Measurements from ENCODE around the gene DUSP1.
A peak's percentile ranks its signal among the peaks of the same experiment; 100 is the strongest.

The DUSP1 gene

DNA sequence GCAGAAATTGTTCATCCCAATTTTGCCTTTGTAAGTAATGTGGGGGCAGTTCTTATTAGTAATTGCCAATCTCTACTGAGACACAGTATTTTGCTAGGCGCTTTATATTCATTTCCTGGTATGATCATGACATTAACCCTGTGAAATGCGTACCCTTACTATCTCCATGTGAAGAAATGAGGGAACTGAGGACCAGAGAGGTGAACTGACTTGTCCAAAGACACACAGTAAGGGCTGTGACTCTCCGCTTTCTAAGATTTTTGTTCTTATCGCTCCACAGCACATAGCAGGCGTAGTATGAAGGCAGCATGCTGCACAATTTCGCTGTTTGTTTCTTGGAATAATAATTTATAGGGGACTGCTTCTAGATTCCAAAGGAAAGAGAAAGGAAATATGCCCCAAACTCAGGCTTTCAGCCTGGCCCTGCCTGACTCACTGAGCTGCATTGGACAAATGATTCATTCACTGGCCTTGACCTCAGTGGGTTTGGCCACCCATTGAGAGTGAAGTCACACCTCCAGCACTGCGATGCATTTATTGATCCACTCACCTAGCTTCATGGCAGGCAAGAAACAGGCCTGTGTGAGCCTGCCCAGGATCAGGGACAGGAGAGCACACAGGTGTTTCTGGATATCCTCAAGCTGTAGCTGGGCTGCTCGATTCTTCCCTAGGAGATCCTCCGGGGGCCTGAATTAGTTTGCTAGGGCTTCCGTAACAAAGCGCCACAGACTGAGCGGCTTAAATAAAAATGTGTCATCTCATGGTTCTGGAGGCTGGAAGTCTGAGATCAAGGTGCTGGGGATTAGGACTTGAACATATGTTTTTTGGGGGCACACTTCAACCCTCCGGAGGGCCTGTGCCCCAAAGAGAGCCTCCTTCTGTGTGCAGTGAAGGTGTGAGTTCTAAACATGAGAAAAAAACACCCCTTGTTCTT is 7.2 kb upstream of the DUSP1 start:
- no peak overlapping the region; the same call in 1 of the 2 replicates for H3K4me3 ChIP-seq (ENCODE audit: control insufficient read depth, low read depth, low read length)
- no peak for TF ChIP-seq CTCF (IDR thresholded peaks at IDR 0.05; ENCODE audit: control insufficient read depth, insufficient read depth, low read depth, low read length, missing control alignments)
- DNase-seq (ENCODE audit: low read depth) = no peak

DNA sequence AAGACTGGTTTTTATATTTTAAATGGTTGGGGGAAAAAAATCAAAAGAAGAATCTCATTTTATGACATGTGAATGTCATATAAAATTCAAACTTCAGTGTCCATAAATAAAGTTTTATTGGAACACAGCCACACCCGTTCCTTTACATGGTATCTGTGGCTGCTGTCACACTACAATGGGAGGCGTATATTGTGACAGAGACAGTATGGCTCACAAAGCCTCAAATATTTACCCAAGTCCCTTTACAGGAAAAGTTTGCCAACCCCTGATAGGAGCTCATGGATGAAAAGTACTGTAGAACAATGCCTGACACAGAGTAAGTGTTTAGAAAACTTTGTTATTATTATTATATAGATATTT is 5.2 kb upstream of the DUSP1 start:
- no peak for DNase-seq (ENCODE audit: low read depth)
- no peak for TF ChIP-seq CTCF (IDR thresholded peaks at IDR 0.05; ENCODE audit: control insufficient read depth, insufficient read depth, low read depth, low read length, missing control alignments)
- H3K4me3 ChIP-seq (ENCODE audit: control insufficient read depth, low read depth, low read length) = no peak overlapping the region

GRCh38 chr5:172775326-172776234 is 4.6 kb upstream of the DUSP1 start:
- TF ChIP-seq CTCF (IDR thresholded peaks at IDR 0.05; ENCODE audit: control insufficient read depth, insufficient read depth, low read depth, low read length, missing control alignments) = no peak
- peak; percentile 84 for DNase-seq (ENCODE audit: low read depth)

DNA sequence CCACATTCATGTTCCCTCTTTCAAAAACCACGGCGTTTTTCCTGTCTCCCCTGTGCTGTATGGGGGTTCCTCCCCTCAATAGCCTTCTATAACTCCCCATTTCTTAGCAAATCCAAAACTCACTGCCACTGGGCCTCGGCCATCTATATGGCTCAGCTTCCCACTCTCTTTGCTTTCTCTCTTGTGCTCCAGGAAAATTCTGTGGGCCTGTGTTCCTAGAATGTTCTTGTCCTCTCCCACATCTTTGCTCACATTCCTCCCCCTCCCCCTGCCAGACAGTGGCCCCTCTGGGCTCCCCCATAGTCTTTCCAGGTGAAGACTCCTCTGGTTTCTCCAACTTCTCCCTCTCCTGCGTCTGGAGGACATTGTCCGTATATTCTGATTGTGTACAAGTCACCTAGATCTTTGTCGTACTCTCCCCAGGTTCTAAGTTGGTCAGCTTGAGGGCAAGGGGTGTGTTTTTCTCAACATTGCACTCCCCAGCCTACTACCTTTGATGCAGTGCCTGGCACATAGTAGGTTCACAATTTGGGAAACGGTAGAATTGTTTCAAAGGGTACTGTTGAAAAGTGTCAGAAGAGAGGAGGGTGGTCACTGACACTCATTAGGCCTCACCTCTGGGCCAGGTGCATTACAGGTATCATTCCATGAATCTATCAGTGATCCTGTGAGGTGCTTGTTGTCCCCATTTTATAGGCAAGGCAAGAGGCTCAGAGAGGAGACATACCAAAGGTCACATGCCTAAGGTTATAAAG is 3.7 kb upstream of the DUSP1 start:
- DNase-seq (ENCODE audit: low read depth) = no peak
- no peak for TF ChIP-seq CTCF (IDR thresholded peaks at IDR 0.05; ENCODE audit: control insufficient read depth, insufficient read depth, low read depth, low read length, missing control alignments)
- no peak overlapping the region for H3K4me3 ChIP-seq (ENCODE audit: control insufficient read depth, low read depth, low read length)

More at GRCh38 chr5:172775326-172776234, 4.6 kb upstream of the DUSP1 start:
- H3K4me3 ChIP-seq (ENCODE audit: control insufficient read depth, low read depth, low read length) = no peak overlapping the region

DNA sequence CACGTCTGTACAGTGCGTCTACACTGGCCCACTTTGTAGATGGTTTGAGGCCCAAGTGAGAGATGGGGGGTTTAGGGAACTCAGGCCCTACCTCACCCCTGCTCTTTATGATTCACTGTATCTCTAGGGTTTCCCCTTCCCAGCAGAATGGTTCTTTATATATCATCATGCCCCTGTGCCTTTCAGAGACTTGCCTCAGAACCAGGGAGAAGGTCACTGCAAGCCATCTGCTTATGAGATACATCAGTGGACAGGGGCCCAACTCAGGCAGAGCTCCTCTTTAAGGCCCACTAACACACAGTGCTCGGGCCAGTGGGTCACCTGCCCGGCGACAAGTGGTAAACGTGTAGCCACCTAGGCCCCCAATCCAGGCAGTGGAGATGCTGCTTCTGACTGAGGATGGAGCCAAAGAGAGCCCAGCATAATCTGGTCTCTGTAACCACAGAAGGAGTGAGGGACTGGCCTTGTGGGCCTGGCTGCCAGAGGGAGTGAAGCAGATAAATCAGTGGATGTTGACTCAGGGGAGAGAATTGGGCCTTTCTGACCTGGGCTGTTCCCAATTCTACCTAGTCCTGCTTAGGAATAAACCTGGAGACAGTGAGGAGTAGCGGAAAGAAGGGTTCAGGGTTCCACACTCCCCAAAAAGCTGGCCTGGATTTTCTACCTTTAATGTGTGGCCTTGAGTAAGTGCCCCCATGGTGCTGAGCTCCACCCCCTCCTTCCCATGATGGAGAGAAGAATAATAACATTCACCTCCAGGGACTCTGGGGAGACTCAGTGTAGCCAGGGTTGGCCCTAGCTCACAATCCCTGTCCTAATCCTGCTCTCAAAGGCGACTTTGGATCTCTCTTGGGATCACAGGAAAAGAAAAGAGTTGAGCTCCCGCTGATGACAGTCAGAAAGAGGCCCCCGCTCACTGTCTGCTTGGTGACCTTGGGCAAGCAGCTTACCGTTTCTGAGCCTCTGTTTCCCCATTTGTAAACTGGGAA is 2.8 kb upstream of the DUSP1 start:
- H3K4me3 ChIP-seq (ENCODE audit: control insufficient read depth, low read depth, low read length) = no peak overlapping the region
- no peak for DNase-seq (ENCODE audit: low read depth)
- peak; percentile 3 for TF ChIP-seq CTCF (IDR thresholded peaks at IDR 0.05; ENCODE audit: control insufficient read depth, insufficient read depth, low read depth, low read length, missing control alignments)
